Neutrophil (primary cell): ENCODE data around the gene SV2C.

Source experiments
- H3K27ac ChIP-seq: fragments of 200-600 bp; sonication (generic); 2 replicates; pipeline ENCODE4 v1.5.1; 2016; ENCODE audit warnings: mild to moderate bottlenecking, moderate library complexity
- H3K27me3 ChIP-seq: fragments of 200-600 bp; sonication (generic); 2 replicates; pipeline ENCODE4 v1.6.0; 2016; ENCODE audit warnings: mild to moderate bottlenecking
- H3K36me3 ChIP-seq: fragments of 200-600 bp; sonication (generic); 2 replicates; pipeline ENCODE4 v1.5.1; 2017
- H3K4me1 ChIP-seq, 2 experiments: fragments of 200-600 bp in 1 of 2; sonication (generic) in 1 of 2; 1 replicate in 1 of 2; 2 replicates in 1 of 2; pipeline versions ENCODE4 v1.5.1 to v1.6.1; 2013 to 2016; ENCODE audit warnings: low read depth in 1 of 2, low read length in 1 of 2, mild to moderate bottlenecking in 1 of 2, moderate library complexity in 1 of 2; ENCODE audit not compliant: control insufficient read depth in 1 of 2, insufficient read depth in 1 of 2
- H3K4me3 ChIP-seq, 2 experiments: fragments of 200-600 bp in 1 of 2; sonication (generic) in 1 of 2; 1 replicate in 1 of 2; 2 replicates in 1 of 2; pipeline ENCODE4 v1.5.1; 2013 to 2016; ENCODE audit warnings: low read depth in 1 of 2, low read length in 1 of 2, mild to moderate bottlenecking in 1 of 2, moderate library complexity in 1 of 2
- H3K9me3 ChIP-seq: fragments of 200-600 bp; sonication (generic); 2 replicates; pipeline ENCODE4 v1.5.1; 2016
- CTCF ChIP-seq: fragments of 200-600 bp; sonication (generic); IDR thresholded peaks from 2 replicates; pipeline ENCODE4 v1.5.1; 2016; ENCODE audit warnings: antibody characterized with exemption

Gene SV2C

GRCh38 chr5:76125888-76126287 lies 42.7 kb downstream of the SV2C start:
- Histone ChIP-seq H3K36me3 (no peaks in the 10 kb centered on the region), H3K27me3 (peaks cover 29% of the 10 kb centered on the region), H3K4me3 (no peak overlapping the region), H3K9me3 (no peaks in the 10 kb centered on the region), H3K27ac (no peak overlapping the region), H3K4me1 (no peaks in the 10 kb centered on the region)
- no peak for TF ChIP-seq CTCF

DNA sequence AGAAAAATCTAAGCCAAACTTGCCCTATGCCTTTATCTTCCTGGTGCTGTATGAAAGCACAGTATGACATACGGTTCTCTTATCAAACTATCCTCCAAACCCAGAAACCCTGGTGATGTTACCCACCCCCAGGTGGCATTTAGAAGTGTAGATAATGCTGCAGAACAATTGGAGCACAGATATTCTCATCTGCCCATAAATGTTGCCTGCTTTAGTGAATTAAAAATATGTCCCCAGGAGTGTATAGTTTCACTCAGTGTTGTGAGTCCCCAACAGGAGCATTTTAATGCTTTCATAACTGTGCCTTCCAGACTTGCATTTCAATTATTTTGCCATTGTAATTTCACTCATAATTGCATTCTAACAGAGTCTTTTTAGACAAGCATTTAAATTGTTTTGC lies 50.8 kb downstream of the SV2C start:
- no peaks in the 10 kb centered on the region for H3K9me3 ChIP-seq
- no peaks in the 10 kb centered on the region for H3K4me1 ChIP-seq
- TF ChIP-seq CTCF = no peak
- no peak overlapping the region for H3K27ac ChIP-seq
- H3K36me3 ChIP-seq = no peaks in the 10 kb centered on the region
- no peak overlapping the region for H3K4me3 ChIP-seq
- H3K27me3 ChIP-seq = peaks cover 74% of the 10 kb centered on the region

GRCh38 chr5:76134646-76135045 lies 51.5 kb downstream of the SV2C start:
- Histone ChIP-seq H3K4me3 (no peak overlapping the region), H3K4me1 (no peaks in the 10 kb centered on the region), H3K27ac (no peak overlapping the region), H3K27me3 (peaks cover 68% of the 10 kb centered on the region), H3K9me3 (no peaks in the 10 kb centered on the region), H3K36me3 (no peaks in the 10 kb centered on the region)
- TF ChIP-seq CTCF = no peak

- H3K27me3 ChIP-seq = peaks cover 44% of the 10 kb centered on the region
- H3K36me3 ChIP-seq = no peaks in the 10 kb centered on the region
- no peak overlapping the region for H3K4me3 ChIP-seq
- H3K27ac ChIP-seq = no peak overlapping the region
- no peak for TF ChIP-seq CTCF
- H3K9me3 ChIP-seq = no peaks in the 10 kb centered on the region
- H3K4me1 ChIP-seq = no peaks in the 10 kb centered on the region
Observed at GRCh38 chr5:76137887-76138542, 54.8 kb downstream of the SV2C start.

- Histone ChIP-seq H3K9me3 (no peaks in the 10 kb centered on the region), H3K27ac (no peak overlapping the region), H3K36me3 (no peaks in the 10 kb centered on the region), H3K4me1 (no peaks in the 10 kb centered on the region), H3K27me3 (no peaks in the 10 kb centered on the region), H3K4me3 (no peak overlapping the region)
- TF ChIP-seq CTCF = no peak
Observed at GRCh38 chr5:76143884-76144283, 60.7 kb downstream of the SV2C start.
